IMR-90 (cell line): ENCODE results near the gene UQCRC1. TPM values are rescaled to one million over a fixed set of nuclear protein-coding genes. Genes with fewer than 3 reads are reported as not detected.

Source experiments
- ATAC-seq: fragments of 200-7000 bp; cut with Tn5 transposase; 2 replicates; pipeline ENCODE4 v1.9.1; 2020; ENCODE audit warnings: low read depth, mild to moderate bottlenecking, moderate library complexity
- BruUV-seq: library from RNA; stranded (reverse); fragments of 400-500 nt; replicated peaks from 2 replicates; lab custom pipeline; 2021; lab: Mats Ljungman, UMichigan
- CTCF ChIA-PET: fragments of 300-600 bp; formaldehyde crosslinking; extraction: SDS; loops from one replicate; lab custom pipeline; 2021; ENCODE audit warnings: antibody characterized with exemption; lab: Yijun Ruan, JAX
- POLR2A ChIA-PET: fragments of 300-600 bp; sonication (Branson Sonifier 250); formaldehyde crosslinking; loops from one replicate; lab custom pipeline; 2022; ENCODE audit warnings: antibody characterized with exemption; ENCODE audit not compliant: unreplicated experiment; lab: Charles Lee
- DNase-seq: peaks from one replicate; pipeline ENCODE4 v3.0.0; 2013
- H2AFZ ChIP-seq: replicated peaks from 2 replicates; pipeline ENCODE3; 2013; ENCODE audit warnings: low read length, mild to moderate bottlenecking; ENCODE audit not compliant: poor library complexity
- H2AK5ac ChIP-seq: 2 replicates; pipeline ENCODE4 v1.6.1; 2013; ENCODE audit warnings: low read depth, low read length, inconsistent platforms
- H2AK9ac ChIP-seq: replicated peaks from 2 replicates; pipeline ENCODE3; 2013; ENCODE audit warnings: mild to moderate bottlenecking, low read depth, low read length, moderate library complexity; ENCODE audit not compliant: poor library complexity
- H2BK120ac ChIP-seq: 2 replicates; pipeline ENCODE4 v1.6.1; 2013; ENCODE audit warnings: low read depth, low read length, inconsistent platforms
- H2BK15ac ChIP-seq: 3 replicates; pipeline ENCODE4 v1.6.1; 2013; ENCODE audit warnings: low read depth, low read length, inconsistent platforms
- H2BK20ac ChIP-seq: 2 replicates; pipeline ENCODE4 v1.6.1; 2013; ENCODE audit warnings: low read depth, mild to moderate bottlenecking, inconsistent platforms, low read length, moderate library complexity
- H2BK5ac ChIP-seq: 2 replicates; pipeline ENCODE4 v1.6.1; 2013; ENCODE audit warnings: mild to moderate bottlenecking, low read depth, low read length, inconsistent platforms; ENCODE audit not compliant: poor library complexity, severe bottlenecking
- H3K14ac ChIP-seq: replicated peaks from 2 replicates; pipeline ENCODE4 v1.6.1; 2013; ENCODE audit warnings: low read depth, low read length, inconsistent platforms
- H3K18ac ChIP-seq: 2 replicates; pipeline ENCODE4 v1.6.1; 2013; ENCODE audit warnings: low read depth, low read length, control low read depth
- H3K23ac ChIP-seq: 2 replicates; pipeline ENCODE4 v1.6.1; 2013; ENCODE audit warnings: low read depth, low read length, inconsistent platforms
- H3K27ac ChIP-seq: 2 replicates; pipeline ENCODE4 v1.5.1; 2013; ENCODE audit warnings: mild to moderate bottlenecking, control low read depth, low read length; ENCODE audit not compliant: insufficient read depth
- H3K27me3 ChIP-seq: 2 replicates; pipeline ENCODE4 v1.6.1; 2013; ENCODE audit warnings: low read length; ENCODE audit not compliant: control insufficient read depth, insufficient read depth
- H3K36me3 ChIP-seq: 2 replicates; pipeline ENCODE4 v1.6.1; 2013; ENCODE audit warnings: low read length, mixed read lengths; ENCODE audit not compliant: control insufficient read depth, insufficient read depth
- H3K4ac ChIP-seq: 2 replicates; pipeline ENCODE4 v1.6.1; 2013; ENCODE audit warnings: low read depth, low read length, inconsistent platforms
- H3K4me1 ChIP-seq: 2 replicates; pipeline ENCODE4 v1.6.1; 2013; ENCODE audit warnings: low read length, mixed read lengths; ENCODE audit not compliant: control insufficient read depth, insufficient read depth
- H3K4me2 ChIP-seq: 2 replicates; pipeline ENCODE4 v1.6.1; 2013; ENCODE audit warnings: low read depth, mild to moderate bottlenecking, control low read depth, low read length, moderate library complexity
- H3K4me3 ChIP-seq: 2 replicates; pipeline ENCODE4 v1.5.1; 2013; ENCODE audit warnings: low read depth, mild to moderate bottlenecking, control low read depth, low read length, moderate library complexity; ENCODE audit not compliant: insufficient read depth
- H3K56ac ChIP-seq: 2 replicates; pipeline ENCODE4 v1.6.1; 2013; ENCODE audit warnings: low read length, inconsistent platforms; ENCODE audit not compliant: insufficient read depth; ENCODE audit errors: extremely low read depth
- H3K79me1 ChIP-seq, 2 experiments: 2 replicates each; pipeline ENCODE4 v1.6.1; 2013; ENCODE audit warnings: low read length in 2 of 2, inconsistent platforms in 1 of 2, low read depth in 1 of 2
- H3K9ac ChIP-seq: 2 replicates; pipeline ENCODE4 v1.6.1; 2013; ENCODE audit warnings: low read depth, low read length, control low read depth
- H3K9me1 ChIP-seq: 2 replicates; pipeline ENCODE4 v1.6.1; 2013; ENCODE audit warnings: low read length, inconsistent platforms; ENCODE audit not compliant: insufficient read depth
- H3K9me3 ChIP-seq: 2 replicates; pipeline ENCODE4 v1.6.1; 2013; ENCODE audit warnings: low read length; ENCODE audit not compliant: control insufficient read depth, insufficient read depth
- H4K20me1 ChIP-seq: 2 replicates; pipeline ENCODE4 v1.6.1; 2013; ENCODE audit warnings: low read length, inconsistent platforms; ENCODE audit not compliant: insufficient read depth
- H4K5ac ChIP-seq: 2 replicates; pipeline ENCODE4 v1.6.1; 2013; ENCODE audit warnings: mild to moderate bottlenecking, low read depth, low read length, control low read depth
- H4K8ac ChIP-seq, 2 experiments: 2 replicates each; pipeline ENCODE4 v1.6.1; 2013; ENCODE audit warnings: low read depth in 2 of 2, low read length in 2 of 2, control low read depth in 1 of 2, inconsistent platforms in 1 of 2
- H4K91ac ChIP-seq: 2 replicates; pipeline ENCODE4 v1.6.1; 2013; ENCODE audit warnings: low read depth, low read length, inconsistent platforms; ENCODE audit not compliant: insufficient read depth
- BHLHE40 ChIP-seq: fragments of 150-350 bp; IDR thresholded peaks from 2 replicates; pipeline ENCODE4 v1.6.1; 2016; ENCODE audit warnings: mild to moderate bottlenecking, low read depth, low read length
- CHD1 ChIP-seq: IDR thresholded peaks from 2 replicates; pipeline ENCODE4 v1.6.1; 2012; ENCODE audit warnings: low read depth, low read length, improper control_type of control experiment
- FOS ChIP-seq: fragments of 150-350 bp; IDR thresholded peaks from 2 replicates; pipeline ENCODE4 v1.6.1; 2016; ENCODE audit warnings: low read depth, low read length
- MAZ ChIP-seq: IDR thresholded peaks from 2 replicates; pipeline ENCODE4 v1.6.1; 2012; ENCODE audit warnings: low read depth, mild to moderate bottlenecking, low read length, improper control_type of control experiment, moderate library complexity, borderline replicate concordance
- MXI1 ChIP-seq: IDR thresholded peaks from 2 replicates; pipeline ENCODE4 v1.6.1; 2012; ENCODE audit warnings: low read depth, mild to moderate bottlenecking, low read length, moderate library complexity, borderline replicate concordance
- NFE2L2 ChIP-seq: fragments of 150-350 bp; IDR thresholded peaks from 2 replicates; pipeline ENCODE4 v1.6.1; 2016; ENCODE audit warnings: low read depth, mild to moderate bottlenecking, low read length
- POLR2A ChIP-seq: IDR thresholded peaks from 2 replicates; pipeline ENCODE4 v1.6.1; 2012; ENCODE audit warnings: mild to moderate bottlenecking, low read depth, low read length
- RCOR1 ChIP-seq: IDR thresholded peaks from 2 replicates; pipeline ENCODE4 v1.6.1; 2012; ENCODE audit warnings: mild to moderate bottlenecking, low read length, improper control_type of control experiment; ENCODE audit not compliant: insufficient replicate concordance
- RFX5 ChIP-seq: IDR thresholded peaks from 2 replicates; pipeline ENCODE4 v1.8.0; 2012; ENCODE audit warnings: low read depth, mild to moderate bottlenecking, low read length, moderate library complexity
- WGBS, 2 experiments: methylation state at CpG; one replicate each; pipeline versions ENCODE4 v1.1.5 to v1.1.7; 2013; ENCODE audit warnings: missing lambda C conversion rate in 2 of 2; ENCODE audit not compliant: insufficient read length in 1 of 2; ENCODE audit errors: extremely low coverage in 2 of 2; 5-methylcytosine and 5-hydroxymethylcytosine counted together
- dilution Hi-C: fragments of 300-500 bp; cut with HindIII; formaldehyde crosslinking; loops from one replicate; pipeline ENCODE4 v1.14.3; 2018; ENCODE audit warnings: low sequenced_read_pairs; ENCODE audit not compliant: unreplicated experiment
- in situ Hi-C: fragments of 300-500 bp; cut with MboI; formaldehyde crosslinking; loops from 3 replicates; pipeline ENCODE4 v1.14.3; 2019; ENCODE audit warnings: low sequenced_read_pairs, inconsistent platforms, mixed read lengths
- intact Hi-C: fragments of 100-400 bp; cut with micrococcal nuclease; formaldehyde crosslinking; loops from 2 replicates; pipeline ENCODE4 v1.10.0; 2022
- polyA plus RNA-seq, 3 experiments: library from polyadenylated mRNA; depleted of rRNA; stranded (reverse); fragments of >200 nt; gene quantifications; 2 replicates each; pipeline ENCODE4 v1.2.3, GENCODE V29; 2012; ENCODE audit warnings: low replicate concordance in 1 of 3
- total RNA-seq: library from RNA; depleted of rRNA; stranded (reverse); fragments of >200 nt; gene quantifications from 2 replicates; pipeline ENCODE4 v1.2.3, GENCODE V29; 2012
- TF ChIP-seq, protein P1 (sequence below): fragments of 150-350 bp; IDR thresholded peaks from 2 replicates; pipeline ENCODE4 v1.6.1; 2017; ENCODE audit warnings: mild to moderate bottlenecking, antibody characterized with exemption, low read length, low read depth
- TF ChIP-seq, protein P2 (sequence below): fragments of 150-350 bp; IDR thresholded peaks from 2 replicates; pipeline ENCODE4 v1.6.1; 2016; ENCODE audit warnings: low read depth, mild to moderate bottlenecking, low read length, moderate library complexity, borderline replicate concordance
- TF ChIP-seq, protein P3 (sequence below): conservative IDR thresholded peaks from 2 replicates; pipeline ENCODE4 v1.5.1; 2012; ENCODE audit warnings: mild to moderate bottlenecking, low read depth, low read length, improper control_type of control experiment

Gene UQCRC1
- total and polyA plus RNA-seq, 2 of the 4 experiments (the other 2 are of a cell fraction) = 474 to 1,365 TPM

DNA sequence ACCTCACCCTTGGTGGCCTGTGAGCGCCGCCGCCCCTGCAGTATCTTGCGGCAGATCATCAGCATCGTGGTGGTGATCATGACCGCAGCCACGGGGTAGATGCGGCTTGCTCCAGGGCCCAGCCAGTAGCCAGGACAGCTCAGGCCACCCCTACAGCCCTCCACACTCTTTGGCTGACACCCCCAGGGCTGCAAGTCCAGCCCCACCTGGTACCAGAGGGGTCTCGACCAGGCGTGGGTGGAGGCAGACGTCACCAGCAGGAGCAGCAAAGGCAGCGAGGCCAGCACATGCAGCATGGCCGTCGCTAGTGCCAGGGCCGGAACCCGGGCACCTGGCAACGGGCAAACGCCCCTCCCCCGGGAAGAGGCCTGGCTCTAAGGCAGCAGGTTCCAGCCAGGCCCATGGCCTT lies 12.0 kb upstream of the UQCRC1 start, which contains the start of gene TMEM89:
TMEM89 (minus strand) TSS at position 309 of the 409 bp plus-strand sequence; CDS start at position 296, 13 bp downstream.
- no TSS peak for BruUV-seq
- POLR2A ChIA-PET = no interaction called here
- no peak within 1 kb of the TSS for H4K8ac ChIP-seq
- no peaks in the 10 kb centered on the region for H3K27me3 ChIP-seq
- dilution Hi-C loops (no loop called here), intact Hi-C loops (no loop called here), in situ Hi-C loops (no loop called here)
- H2BK15ac ChIP-seq = no peak within 1 kb of the TSS; the same call in 2 of the 3 replicates
- no peak within 1 kb of the TSS for H2AK9ac ChIP-seq
- no peak within 1 kb of the TSS for H3K27ac ChIP-seq
- no peak within 1 kb of the TSS for H3K9ac ChIP-seq
- TF ChIP-seq FOS (no peak), CHD1 (no peak), RFX5 (no peak), MXI1 (no peak), MAZ (no peak), BHLHE40 (no peak), POLR2A (no peak), NFE2L2 (no peak), RCOR1 (no peak)
- TF ChIP-seq, protein P1, sequence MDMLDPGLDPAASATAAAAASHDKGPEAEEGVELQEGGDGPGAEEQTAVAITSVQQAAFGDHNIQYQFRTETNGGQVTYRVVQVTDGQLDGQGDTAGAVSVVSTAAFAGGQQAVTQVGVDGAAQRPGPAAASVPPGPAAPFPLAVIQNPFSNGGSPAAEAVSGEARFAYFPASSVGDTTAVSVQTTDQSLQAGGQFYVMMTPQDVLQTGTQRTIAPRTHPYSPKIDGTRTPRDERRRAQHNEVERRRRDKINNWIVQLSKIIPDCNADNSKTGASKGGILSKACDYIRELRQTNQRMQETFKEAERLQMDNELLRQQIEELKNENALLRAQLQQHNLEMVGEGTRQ = no peak
- TF ChIP-seq, protein P2, sequence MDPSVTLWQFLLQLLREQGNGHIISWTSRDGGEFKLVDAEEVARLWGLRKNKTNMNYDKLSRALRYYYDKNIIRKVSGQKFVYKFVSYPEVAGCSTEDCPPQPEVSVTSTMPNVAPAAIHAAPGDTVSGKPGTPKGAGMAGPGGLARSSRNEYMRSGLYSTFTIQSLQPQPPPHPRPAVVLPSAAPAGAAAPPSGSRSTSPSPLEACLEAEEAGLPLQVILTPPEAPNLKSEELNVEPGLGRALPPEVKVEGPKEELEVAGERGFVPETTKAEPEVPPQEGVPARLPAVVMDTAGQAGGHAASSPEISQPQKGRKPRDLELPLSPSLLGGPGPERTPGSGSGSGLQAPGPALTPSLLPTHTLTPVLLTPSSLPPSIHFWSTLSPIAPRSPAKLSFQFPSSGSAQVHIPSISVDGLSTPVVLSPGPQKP = no peak
- TF ChIP-seq, protein P3, sequence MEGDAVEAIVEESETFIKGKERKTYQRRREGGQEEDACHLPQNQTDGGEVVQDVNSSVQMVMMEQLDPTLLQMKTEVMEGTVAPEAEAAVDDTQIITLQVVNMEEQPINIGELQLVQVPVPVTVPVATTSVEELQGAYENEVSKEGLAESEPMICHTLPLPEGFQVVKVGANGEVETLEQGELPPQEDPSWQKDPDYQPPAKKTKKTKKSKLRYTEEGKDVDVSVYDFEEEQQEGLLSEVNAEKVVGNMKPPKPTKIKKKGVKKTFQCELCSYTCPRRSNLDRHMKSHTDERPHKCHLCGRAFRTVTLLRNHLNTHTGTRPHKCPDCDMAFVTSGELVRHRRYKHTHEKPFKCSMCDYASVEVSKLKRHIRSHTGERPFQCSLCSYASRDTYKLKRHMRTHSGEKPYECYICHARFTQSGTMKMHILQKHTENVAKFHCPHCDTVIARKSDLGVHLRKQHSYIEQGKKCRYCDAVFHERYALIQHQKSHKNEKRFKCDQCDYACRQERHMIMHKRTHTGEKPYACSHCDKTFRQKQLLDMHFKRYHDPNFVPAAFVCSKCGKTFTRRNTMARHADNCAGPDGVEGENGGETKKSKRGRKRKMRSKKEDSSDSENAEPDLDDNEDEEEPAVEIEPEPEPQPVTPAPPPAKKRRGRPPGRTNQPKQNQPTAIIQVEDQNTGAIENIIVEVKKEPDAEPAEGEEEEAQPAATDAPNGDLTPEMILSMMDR = no peak
- peaks cover 32% of the 10 kb centered on the region for H3K36me3 ChIP-seq
- no peak within 1 kb of the TSS for H2BK20ac ChIP-seq
- peak within 1 kb of the TSS; percentile 50; the same call in 1 of the 2 replicates for H2AK5ac ChIP-seq
- DNase-seq = no peak
- H2BK120ac ChIP-seq = no peak within 1 kb of the TSS
- no peak within 1 kb of the TSS for H3K14ac ChIP-seq
- no peak for ATAC-seq
- CTCF ChIA-PET = no interaction called here
- no peak within 1 kb of the TSS for H3K4me2 ChIP-seq
- H3K4ac ChIP-seq = no peak within 1 kb of the TSS
- no peak within 1 kb of the TSS for H3K56ac ChIP-seq
- H2AFZ ChIP-seq = no peak within 1 kb of the TSS
- peaks cover 6% of the 10 kb centered on the region for H3K4me1 ChIP-seq
- H3K79me1 ChIP-seq = no peaks in the 10 kb centered on the region
- no peaks in the 10 kb centered on the region; the same call in 1 of the 2 replicates for H4K20me1 ChIP-seq
- H4K5ac ChIP-seq = no peak within 1 kb of the TSS
- H3K9me1 ChIP-seq = no peaks in the 10 kb centered on the region
- WGBS, 2 experiments = 90% methylated on average over 8 of the region's 19 CpGs; no CpG with 5 or more reads in 1 of the 2 experiments
- H4K91ac ChIP-seq = no peak within 1 kb of the TSS; the same call in 1 of the 2 replicates
- no peak within 1 kb of the TSS for H3K23ac ChIP-seq
- H3K18ac ChIP-seq = no peak within 1 kb of the TSS
- H3K9me3 ChIP-seq = peaks cover 9% of the 10 kb centered on the region
- H2BK5ac ChIP-seq = no peak within 1 kb of the TSS
- H3K4me3 ChIP-seq = no peak within 1 kb of the TSS
